ENCODE data around the gene HILPDA.
"Not testable (repeated sequence)": the region's sequence is repeated elsewhere in the genome, so short reads cannot be mapped to it uniquely, and the experiment has no call there.

HILPDA gene

DNA sequence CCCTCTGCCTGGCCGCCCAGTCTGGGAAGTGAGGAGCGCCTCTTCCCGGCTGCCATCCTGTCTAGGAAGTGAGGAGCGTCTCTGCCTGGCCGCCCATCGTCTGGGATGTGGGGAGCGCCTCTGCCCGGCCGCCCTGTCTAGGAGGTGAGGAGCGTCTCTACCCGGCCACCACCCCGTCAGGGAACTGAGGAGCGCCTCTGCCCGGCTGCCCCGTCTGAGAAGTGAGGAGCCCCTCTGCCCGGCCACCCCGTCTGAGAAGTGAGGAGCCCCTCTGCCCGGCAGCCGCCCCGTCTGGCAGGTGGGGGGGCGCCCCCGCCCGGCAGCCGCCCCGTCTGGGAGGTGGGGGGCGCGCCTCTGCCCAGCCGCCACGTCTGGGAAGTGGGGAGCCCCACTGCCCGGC, 7.7 kb downstream of the HILPDA start:
- not testable (repeated sequence) for DNase-seq (ENCODE audit: low spot score)

DNA sequence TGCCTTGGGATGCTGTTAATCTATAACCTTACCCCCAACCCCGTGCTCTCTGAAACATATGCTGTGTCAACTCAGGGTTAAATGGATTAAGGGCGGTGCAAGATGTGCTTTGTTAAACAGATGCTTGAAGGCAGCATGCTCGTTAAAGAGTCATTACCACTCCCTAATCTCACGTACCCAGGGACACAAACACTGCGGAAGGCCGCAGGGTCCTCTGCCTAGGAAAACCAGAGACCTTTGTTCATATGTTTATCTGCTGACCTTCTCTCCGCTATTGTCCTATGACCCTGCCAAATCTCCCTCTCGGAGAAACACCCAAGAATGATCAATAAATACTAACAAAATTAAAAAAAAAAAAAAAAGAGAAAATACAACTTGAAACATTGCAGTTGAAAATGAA, 8.3 kb downstream of the HILPDA start:
- not testable (repeated sequence) for DNase-seq (ENCODE audit: low spot score)

GRCh38 chr7:128466871-128467270, 11.2 kb downstream of the HILPDA start:
- not testable (repeated sequence) for DNase-seq (ENCODE audit: low spot score)

GRCh38 chr7:128476402-128477335, 21.0 kb downstream of the HILPDA start, which contains the start of gene METTL2B:
TSS of gene METTL2B (plus strand) at chr7:128476748. CDS start at chr7:128476766, 18 bp downstream.
- DNase-seq (ENCODE audit: low spot score), result peak; percentile 96

GRCh38 chr7:128477336-128477690, 21.6 kb downstream of the HILPDA start:
- DNase-seq (ENCODE audit: low spot score), result not testable (repeated sequence)

GRCh38 chr7:128479082-128479481, 23.4 kb downstream of the HILPDA start:
- not testable (repeated sequence) for DNase-seq (ENCODE audit: low spot score)

GRCh38 chr7:128488134-128488533, 32.5 kb downstream of the HILPDA start:
- not testable (repeated sequence) for DNase-seq (ENCODE audit: low spot score)

DNA sequence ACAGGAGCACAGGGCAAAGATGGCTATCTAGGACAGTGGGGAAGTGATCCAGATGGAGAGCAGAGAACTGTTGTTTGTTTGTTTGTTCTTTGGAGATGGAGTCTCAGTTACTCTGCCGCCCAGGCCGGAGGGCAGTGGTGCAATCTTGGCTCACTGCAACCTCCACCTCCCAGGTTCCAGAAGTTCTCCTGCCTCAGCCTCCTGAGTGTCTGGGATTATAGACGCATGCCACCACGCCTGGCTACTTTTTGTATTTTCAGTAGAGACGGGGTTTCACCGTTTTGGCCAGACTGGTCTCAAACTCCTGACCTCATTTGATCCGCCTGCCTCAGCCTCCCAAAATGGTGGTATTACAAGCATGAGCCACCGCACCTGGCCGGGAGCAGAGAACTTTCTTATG, 41.7 kb downstream of the HILPDA start:
- DNase-seq (ENCODE audit: low spot score), result no peak

GRCh38 chr7:128505416-128505815, 49.7 kb downstream of the HILPDA start:
- DNase-seq (ENCODE audit: low spot score), result not testable (repeated sequence)

GRCh38 chr7:128506819-128507218, 51.1 kb downstream of the HILPDA start:
- DNase-seq (ENCODE audit: low spot score), result not testable (repeated sequence)

- DNase-seq (ENCODE audit: low spot score), result not testable (repeated sequence)
These were observed 51.8 kb downstream of the HILPDA start for GRCh38 chr7:128507321-128507993.
